Mesodermal cell (in vitro differentiated cells): ENCODE measurements around the gene GAA. TPM values are rescaled to one million over a fixed set of nuclear protein-coding genes. Genes with fewer than 3 reads are reported as not detected.
A peak's percentile ranks its signal among the peaks of the same experiment; 100 is the strongest.

Experiments used
- H3K27ac ChIP-seq: 2 replicates; pipeline ENCODE4 v1.7.0; 2013; ENCODE audit warnings: mild to moderate bottlenecking, low read depth, low read length, moderate library complexity; ENCODE audit not compliant: severe bottlenecking
- H3K36me3 ChIP-seq: 2 replicates; pipeline ENCODE4 v1.7.1; 2013; ENCODE audit warnings: mild to moderate bottlenecking, low read length, moderate library complexity; ENCODE audit not compliant: control insufficient read depth, insufficient read depth
- H3K4me1 ChIP-seq: one replicate; pipeline ENCODE4 v1.7.1; 2013; ENCODE audit warnings: mild to moderate bottlenecking, low read length; ENCODE audit not compliant: insufficient read depth, control insufficient read depth, poor library complexity, severe bottlenecking
- H3K4me3 ChIP-seq: 2 replicates; pipeline ENCODE4 v1.7.0; 2013; ENCODE audit warnings: low read length, control low read depth, mild to moderate bottlenecking; ENCODE audit not compliant: insufficient read depth, poor library complexity, severe bottlenecking; ENCODE audit errors: extremely low read depth
- H3K9me3 ChIP-seq: 2 replicates; pipeline ENCODE4 v1.7.1; 2013; ENCODE audit warnings: mild to moderate bottlenecking, low read length, moderate library complexity; ENCODE audit not compliant: control insufficient read depth
- WGBS, 2 experiments: methylation state at CpG; one replicate each; pipeline ENCODE4 v1.1.5; 2013; ENCODE audit warnings: missing lambda C conversion rate in 2 of 2; ENCODE audit not compliant: insufficient coverage in 2 of 2; 5-methylcytosine and 5-hydroxymethylcytosine counted together
- polyA plus RNA-seq, 2 experiments: library from polyadenylated mRNA; stranded (reverse); fragments of 50-300 nt; gene quantifications; one replicate each; pipeline ENCODE4 v1.2.3, GENCODE V29; 2013

Gene GAA
- polyA plus RNA-seq (2013, experiment 1 of 2): 60.9 TPM
- 55.6 TPM for polyA plus RNA-seq (2013, experiment 2 of 2)

- WGBS, 2 experiments: 0 to 1% methylated on average over 48 to 78 of the region's 114 CpGs
- Histone ChIP-seq H3K9me3 (no peaks in the 10 kb centered on the region), H3K4me3 (peak within 1 kb of the TSS; percentile 59), H3K4me1 (peaks cover 14% of the 10 kb centered on the region), H3K27ac (peak within 1 kb of the TSS; percentile 16), H3K36me3 (no peaks in the 10 kb centered on the region)
Measured at GRCh38 chr17:80101011-80101945, at the start of gene GAA. GAA (plus strand) TSS chr17:80101581; CDS start chr17:80104587, 3,006 bp downstream.

DNA sequence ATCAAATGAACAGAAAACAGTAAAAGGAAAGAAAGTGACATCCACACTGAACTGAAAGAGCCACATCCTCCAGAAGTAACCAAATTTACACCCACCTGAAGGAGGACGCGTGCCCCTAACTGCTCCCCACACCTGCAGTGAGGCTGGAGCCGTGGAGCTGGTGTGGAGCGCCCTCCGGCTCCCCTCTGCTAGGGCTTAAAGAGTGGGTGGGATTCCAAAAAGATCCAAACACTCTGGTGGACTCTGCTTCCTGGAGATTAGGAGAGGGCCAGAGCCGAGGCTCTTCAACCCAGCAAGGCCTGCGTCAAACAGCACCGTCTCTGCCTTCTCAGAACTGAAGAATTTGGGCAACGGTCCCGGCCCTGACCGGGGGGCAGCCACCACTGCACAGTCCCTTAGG is 49.7 kb upstream of the GAA start:
- Histone ChIP-seq H3K36me3 (peaks cover 10% of the 10 kb centered on the region), H3K4me3 (no peak overlapping the region), H3K27ac (no peak overlapping the region), H3K4me1 (peaks cover 6% of the 10 kb centered on the region), H3K9me3 (no peaks in the 10 kb centered on the region)
- WGBS, 2 experiments: 88 to 96% methylated on average over 9 to 11 of the region's 11 CpGs

DNA sequence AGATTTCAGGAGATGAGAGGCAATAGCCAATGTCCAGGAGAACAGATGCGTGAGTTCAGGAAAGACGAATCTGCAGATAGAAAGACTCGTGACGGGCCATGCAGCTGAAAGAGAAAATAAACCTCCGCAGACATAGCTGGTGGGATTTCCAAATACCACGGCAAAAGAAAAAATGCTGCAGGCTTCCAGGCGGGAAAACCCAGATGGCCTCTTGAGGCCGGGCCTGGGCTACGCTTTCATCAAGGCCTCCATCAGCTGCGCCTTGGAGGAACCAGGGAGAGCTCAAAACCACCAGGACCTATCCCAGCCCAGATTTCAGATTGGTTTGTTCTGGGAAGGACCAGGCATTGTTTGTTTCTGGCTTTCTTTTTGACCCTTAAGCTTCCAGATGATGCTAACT is 48.3 kb upstream of the GAA start:
- Histone ChIP-seq H3K9me3 (no peaks in the 10 kb centered on the region), H3K4me3 (no peak overlapping the region), H3K4me1 (peaks cover 6% of the 10 kb centered on the region), H3K27ac (no peak overlapping the region), H3K36me3 (peaks cover 10% of the 10 kb centered on the region)
- WGBS, 2 experiments: 97 to 98% methylated on average over 8 to 10 of the region's 10 CpGs

GRCh38 chr17:80055597-80055996 is 45.8 kb upstream of the GAA start:
- no peak overlapping the region for H3K4me3 ChIP-seq
- 76 to 100% methylated on average over 3 of the region's 9 CpGs for WGBS, 2 experiments
- peaks cover 6% of the 10 kb centered on the region for H3K4me1 ChIP-seq
- H3K36me3 ChIP-seq: peaks cover 5% of the 10 kb centered on the region
- H3K9me3 ChIP-seq: no peaks in the 10 kb centered on the region
- H3K27ac ChIP-seq: no peak overlapping the region

GRCh38 chr17:80058311-80058955 is 42.9 kb upstream of the GAA start:
- Histone ChIP-seq H3K4me3 (no peak overlapping the region), H3K36me3 (no peaks in the 10 kb centered on the region), H3K9me3 (no peaks in the 10 kb centered on the region), H3K27ac (no peak overlapping the region), H3K4me1 (peaks cover 6% of the 10 kb centered on the region)
- 96% methylated on average over 27 to 28 of the region's 28 CpGs for WGBS, 2 experiments

DNA sequence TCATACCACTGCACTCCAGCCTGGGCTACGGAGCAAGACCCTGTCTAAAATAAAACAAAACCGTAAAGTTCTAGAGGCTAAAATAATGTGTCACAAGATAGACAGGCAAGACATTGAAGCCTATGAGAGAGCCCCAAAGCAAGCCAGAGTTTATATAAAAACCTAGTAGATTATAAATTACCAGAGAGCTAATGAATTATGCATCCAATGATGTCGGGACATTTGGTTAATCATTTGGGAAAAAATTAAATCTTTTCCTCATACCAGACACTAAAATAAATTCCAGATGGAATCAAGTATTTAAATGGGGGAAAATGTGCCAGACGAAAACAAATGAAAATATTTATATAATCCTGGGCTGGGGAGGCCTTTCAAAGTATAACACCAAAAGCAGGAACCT is 40.7 kb upstream of the GAA start:
- WGBS, 2 experiments: 100% methylated on average over 2 to 3 of the region's 4 CpGs
- H3K27ac ChIP-seq: no peak overlapping the region

DNA sequence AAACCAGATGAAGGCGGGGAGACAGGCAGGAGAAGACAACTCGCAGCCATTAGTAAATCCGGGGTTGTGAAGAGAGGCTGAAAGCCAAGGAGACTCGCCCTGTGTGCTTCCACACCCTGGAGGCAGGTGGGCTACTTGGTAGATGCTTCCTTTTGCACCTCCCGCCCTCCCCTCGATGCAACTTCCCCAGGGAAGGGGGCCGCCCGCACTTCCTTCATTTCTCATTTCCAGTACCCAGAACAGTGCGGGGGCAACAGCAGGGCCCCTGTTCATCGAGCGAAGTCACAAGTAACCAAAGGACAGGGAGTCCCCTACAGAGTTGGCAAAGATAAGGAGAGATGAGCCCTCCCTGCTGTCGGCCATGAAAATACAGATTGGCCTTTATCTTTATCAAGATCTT is 40.0 kb upstream of the GAA start:
- no peak overlapping the region for H3K27ac ChIP-seq
- no peaks in the 10 kb centered on the region for H3K36me3 ChIP-seq
- H3K4me3 ChIP-seq: no peak overlapping the region
- WGBS, 2 experiments: 91 to 97% methylated on average over 9 of the region's 12 CpGs
- peaks cover 5% of the 10 kb centered on the region for H3K4me1 ChIP-seq
- H3K9me3 ChIP-seq: no peaks in the 10 kb centered on the region

More for the DNA sequence above, 40.7 kb upstream of the GAA start:
- Histone ChIP-seq H3K36me3 (no peaks in the 10 kb centered on the region), H3K4me1 (peaks cover 5% of the 10 kb centered on the region), H3K4me3 (no peak overlapping the region), H3K9me3 (no peaks in the 10 kb centered on the region)

GRCh38 chr17:80063830-80064585 is 37.4 kb upstream of the GAA start:
- no peak overlapping the region for H3K27ac ChIP-seq
- no peaks in the 10 kb centered on the region for H3K36me3 ChIP-seq
- H3K4me3 ChIP-seq: no peak overlapping the region
- no peaks in the 10 kb centered on the region for H3K9me3 ChIP-seq
- H3K4me1 ChIP-seq: peaks cover 11% of the 10 kb centered on the region
- 84 to 91% methylated on average over 23 to 24 of the region's 27 CpGs for WGBS, 2 experiments

DNA sequence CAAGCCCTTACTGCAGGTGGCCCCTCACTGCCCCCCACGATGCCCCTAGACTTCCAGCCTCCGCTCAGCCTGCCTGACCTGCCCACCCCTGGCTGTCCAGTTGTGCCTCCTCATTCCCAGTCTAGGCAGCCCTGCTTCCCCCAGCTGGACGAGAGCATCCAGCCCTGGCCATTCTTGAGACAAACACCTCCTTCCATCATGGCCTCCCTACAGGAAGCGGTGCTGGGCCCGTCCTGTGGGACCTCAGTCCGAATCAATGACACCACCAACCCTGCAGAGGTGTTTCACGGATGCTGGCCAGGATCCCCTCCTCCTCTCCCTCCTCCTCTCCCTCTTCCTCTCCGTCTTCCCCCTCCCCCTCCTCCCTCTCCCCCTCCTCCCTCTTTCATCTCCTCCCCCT is 36.7 kb upstream of the GAA start:
- H3K9me3 ChIP-seq: no peaks in the 10 kb centered on the region
- H3K4me3 ChIP-seq: no peak overlapping the region
- WGBS, 2 experiments: 81 to 86% methylated on average over 7 of the region's 8 CpGs
- H3K4me1 ChIP-seq: peaks cover 14% of the 10 kb centered on the region
- no peaks in the 10 kb centered on the region for H3K36me3 ChIP-seq
- no peak overlapping the region for H3K27ac ChIP-seq

DNA sequence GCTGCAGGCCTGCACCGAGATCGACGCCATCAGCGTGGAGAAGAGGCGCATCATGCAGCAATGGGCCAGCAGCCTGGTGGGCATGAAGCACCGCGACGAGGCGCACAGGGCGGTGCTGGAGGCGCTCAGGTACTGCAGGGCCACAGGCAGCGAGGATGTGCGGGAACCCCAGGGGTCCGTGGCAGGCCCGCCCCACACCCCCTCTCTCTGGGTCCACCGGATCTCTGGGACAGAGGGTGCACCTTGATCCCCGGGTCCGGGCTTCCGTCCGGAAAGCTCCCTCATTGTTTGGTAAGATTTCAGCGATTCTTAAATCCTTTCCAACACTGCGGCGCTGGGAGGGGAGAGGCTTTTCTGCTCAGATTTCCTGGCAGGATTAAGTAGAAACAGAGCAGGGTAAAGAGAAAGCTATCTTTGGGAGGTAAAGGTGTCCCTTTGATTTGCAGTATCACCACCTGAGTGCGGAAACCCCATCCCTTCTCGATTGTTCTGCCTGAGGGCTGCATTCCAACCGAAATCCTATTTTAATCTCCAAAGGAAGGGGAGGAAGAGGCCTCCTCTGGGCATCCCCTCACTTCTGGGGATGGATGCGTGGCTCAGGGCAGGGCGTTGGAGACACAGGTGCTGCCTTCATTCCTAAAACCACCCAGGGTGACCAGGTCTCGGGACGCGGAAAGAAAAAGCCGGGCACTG is 35.8 kb upstream of the GAA start:
- H3K36me3 ChIP-seq: no peaks in the 10 kb centered on the region
- 91 to 92% methylated on average over 24 to 27 of the region's 32 CpGs for WGBS, 2 experiments
- peaks cover 14% of the 10 kb centered on the region for H3K4me1 ChIP-seq
- H3K4me3 ChIP-seq: no peak overlapping the region
- no peaks in the 10 kb centered on the region for H3K9me3 ChIP-seq
- H3K27ac ChIP-seq: no peak overlapping the region
